CD4-positive, alpha-beta T cell (primary cell): ENCODE measurements around the gene TRIM46. TPM values are rescaled to one million over a fixed set of nuclear protein-coding genes. Genes with fewer than 3 reads are reported as not detected.

ENCODE experiments used
- ATAC-seq: fragments of 200-7000 bp; cut with Tn5 transposase; one replicate; pipeline ENCODE4 v1.10.0; 2022; ENCODE audit warnings: mild to moderate bottlenecking; ENCODE audit not compliant: poor library complexity
- CTCF ChIA-PET: fragments of 350-600 bp; sonication (Branson Sonifier 250); formaldehyde crosslinking; loops from one replicate; lab custom pipeline; 2021; ENCODE audit warnings: antibody characterized with exemption, inconsistent platforms; lab: Charles Lee
- POLR2A ChIA-PET: fragments of 350-600 bp; sonication (Branson Sonifier 250); formaldehyde crosslinking; loops from one replicate; lab custom pipeline; 2021; ENCODE audit warnings: antibody characterized with exemption, inconsistent platforms; lab: Charles Lee
- DNase-seq, 14 experiments: peaks; one replicate each; pipeline ENCODE4 v3.0.0-alpha.2; 2013 to 2020; ENCODE audit warnings: mixed read lengths in 2 of 14
- H3K27ac ChIP-seq, 2 donors: one replicate each; pipeline versions ENCODE4 v1.5.1 to v1.7.0; 2013; ENCODE audit warnings: low read length in 2 of 2, low read depth in 1 of 2, mild to moderate bottlenecking in 1 of 2
- H3K27me3 ChIP-seq, 2 experiments: 1 replicate in 1 of 2; 2 replicates in 1 of 2; pipeline versions ENCODE4 v1.6.1 to v1.7.0; 2013; ENCODE audit warnings: low read length in 2 of 2, control low read depth in 1 of 2, mild to moderate bottlenecking in 1 of 2, moderate library complexity in 1 of 2; ENCODE audit not compliant: insufficient read depth in 2 of 2, control insufficient read depth in 1 of 2
- H3K36me3 ChIP-seq: one replicate; pipeline ENCODE4 v1.6.1; 2013; ENCODE audit warnings: low read length, control low read depth; ENCODE audit not compliant: insufficient read depth
- H3K4me1 ChIP-seq: one replicate; pipeline ENCODE4 v1.6.1; 2013; ENCODE audit warnings: low read length, control low read depth; ENCODE audit not compliant: insufficient read depth
- H3K4me3 ChIP-seq: one replicate; pipeline ENCODE4 v1.5.1; 2013; ENCODE audit warnings: mild to moderate bottlenecking, low read length, moderate library complexity
- H3K9me3 ChIP-seq, 2 experiments: 1 replicate in 1 of 2; 2 replicates in 1 of 2; pipeline versions ENCODE4 v1.6.1 to v1.7.0; 2013; ENCODE audit warnings: low read length in 2 of 2, mild to moderate bottlenecking in 2 of 2, control low read depth in 1 of 2, moderate library complexity in 1 of 2; ENCODE audit not compliant: control insufficient read depth in 1 of 2, insufficient read depth in 1 of 2
- H3K27ac Mint-ChIP-seq: one replicate; pipeline ENCODE4 v1.8.0; 2020; ENCODE audit warnings: mixed read lengths
- H3K27me3 Mint-ChIP-seq: one replicate; pipeline ENCODE4 v1.8.0; 2021; ENCODE audit warnings: mixed read lengths
- H3K36me3 Mint-ChIP-seq: one replicate; pipeline ENCODE4 v1.8.0; 2021; ENCODE audit warnings: low read depth, mixed read lengths
- H3K4me1 Mint-ChIP-seq: one replicate; pipeline ENCODE4 v1.8.0; 2021; ENCODE audit warnings: low read depth, mixed read lengths
- H3K4me3 Mint-ChIP-seq: one replicate; pipeline ENCODE4 v1.8.0; 2020; ENCODE audit warnings: mild to moderate bottlenecking, mixed read lengths
- H3K9me3 Mint-ChIP-seq: one replicate; pipeline ENCODE4 v1.8.0; 2020; ENCODE audit warnings: mixed read lengths
- intact Hi-C, 2 experiments: fragments of 100-400 bp; cut with DNase I in 1 of 2; cut with micrococcal nuclease in 1 of 2; formaldehyde crosslinking; loops; one replicate each; pipeline versions ENCODE4 v1.15.1 to v1.9.0; 2023 to 2025; cut with DNase I, micrococcal nuclease
- total RNA-seq, 174 experiments: library from RNA in 2 of 174; stranded (reverse) in 2 of 174; gene quantifications; one replicate each; pipeline ENCODE4 v1.2.3 and lab custom pipeline; 2021 to 2026
- TF ChIP-seq, protein P1 (sequence below): fragments of 200-600 bp; IDR thresholded peaks from one replicate; pipeline ENCODE4 v1.8.0; 2022; ENCODE audit warnings: antibody characterized with exemption, mild to moderate bottlenecking

TRIM46 gene
- total RNA-seq, 2 experiments from 2014 or later, result 2.9 to 3.0 TPM

DNA sequence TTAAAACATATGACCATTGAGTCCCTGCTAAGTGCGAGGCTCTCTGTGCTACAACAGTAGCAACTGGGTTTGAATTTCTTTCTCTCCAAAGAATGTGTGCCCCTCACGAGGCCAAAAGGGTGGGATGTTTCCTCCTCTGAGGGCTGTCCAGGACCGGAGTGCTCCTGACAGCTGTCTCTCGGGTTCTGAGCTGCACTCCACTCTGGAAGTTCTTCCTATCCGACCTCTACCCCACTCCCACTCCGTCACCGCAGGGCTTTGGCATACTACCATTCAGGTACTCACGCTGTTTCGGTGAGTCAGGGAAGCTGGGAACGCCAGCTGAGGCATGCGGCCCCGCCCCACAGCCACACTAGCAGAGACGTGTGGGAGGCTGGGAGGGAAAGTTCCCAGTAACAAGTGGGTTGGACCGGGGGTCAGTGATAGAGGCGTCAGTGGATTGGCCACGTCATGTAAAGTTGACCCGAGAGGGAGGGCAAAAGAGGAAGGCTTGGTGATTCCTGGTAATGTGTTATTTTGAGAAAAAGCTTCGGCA, 38.7 kb upstream of the TRIM46 start:
- peak overlapping the region; percentile 97 for H3K4me3 ChIP-seq
- no peaks in the 10 kb centered on the region for H3K9me3 Mint-ChIP-seq
- H3K9me3 ChIP-seq, result no peaks in the 10 kb centered on the region
- intact Hi-C loops, result loop anchor here in 1 of 2 experiments (5.0 kb wide), 1 partner anchor 72 kb away; the partner anchor contains the start of genes MTX1 and THBS3
- ChIA-PET POLR2A (interaction anchor here (0.6 to 2.3 kb wide), 6 partner anchors 8 to 123 kb away, joined by 3 to 10 read pairs (median 4); partner anchors contain the start of gene KRTCAP2), CTCF (interaction anchor here (0.5 to 2.0 kb wide), 7 partner anchors 33 to 873 kb away, joined by 3 to 7 read pairs (median 5); partner anchors contain the start of genes KRTCAP2 and THBS3)
- H3K36me3 ChIP-seq, result peaks cover 7% of the 10 kb centered on the region
- H3K4me1 Mint-ChIP-seq, result peaks cover 55% of the 10 kb centered on the region
- TF ChIP-seq, protein P1, sequence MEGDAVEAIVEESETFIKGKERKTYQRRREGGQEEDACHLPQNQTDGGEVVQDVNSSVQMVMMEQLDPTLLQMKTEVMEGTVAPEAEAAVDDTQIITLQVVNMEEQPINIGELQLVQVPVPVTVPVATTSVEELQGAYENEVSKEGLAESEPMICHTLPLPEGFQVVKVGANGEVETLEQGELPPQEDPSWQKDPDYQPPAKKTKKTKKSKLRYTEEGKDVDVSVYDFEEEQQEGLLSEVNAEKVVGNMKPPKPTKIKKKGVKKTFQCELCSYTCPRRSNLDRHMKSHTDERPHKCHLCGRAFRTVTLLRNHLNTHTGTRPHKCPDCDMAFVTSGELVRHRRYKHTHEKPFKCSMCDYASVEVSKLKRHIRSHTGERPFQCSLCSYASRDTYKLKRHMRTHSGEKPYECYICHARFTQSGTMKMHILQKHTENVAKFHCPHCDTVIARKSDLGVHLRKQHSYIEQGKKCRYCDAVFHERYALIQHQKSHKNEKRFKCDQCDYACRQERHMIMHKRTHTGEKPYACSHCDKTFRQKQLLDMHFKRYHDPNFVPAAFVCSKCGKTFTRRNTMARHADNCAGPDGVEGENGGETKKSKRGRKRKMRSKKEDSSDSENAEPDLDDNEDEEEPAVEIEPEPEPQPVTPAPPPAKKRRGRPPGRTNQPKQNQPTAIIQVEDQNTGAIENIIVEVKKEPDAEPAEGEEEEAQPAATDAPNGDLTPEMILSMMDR, result no peak
- peak overlapping the region; percentile 98 for H3K27ac Mint-ChIP-seq
- H3K4me1 ChIP-seq, result peaks cover 47% of the 10 kb centered on the region
- DNase-seq, result peak in 8 of 14 experiments; percentile 7 to 81 (median 32)
- H3K4me3 Mint-ChIP-seq, result peak overlapping the region; percentile 95
- no peak for ATAC-seq
- peak overlapping the region; percentile 88 to 99 for H3K27ac ChIP-seq
- H3K36me3 Mint-ChIP-seq, result peaks cover 41% of the 10 kb centered on the region
- peaks cover 5% of the 10 kb centered on the region for H3K27me3 Mint-ChIP-seq
- H3K27me3 ChIP-seq, result no peaks in the 10 kb centered on the region

GRCh38 chr1:155135415-155136028, 38.1 kb upstream of the TRIM46 start, which contains the start of gene SLC50A1:
SLC50A1 (plus strand) TSS chr1:155135852; CDS start chr1:155135912, 60 bp downstream.
- intact Hi-C loops, result loop anchor here in 1 of 2 experiments (5.0 kb wide), 1 partner anchor 72 kb away; the partner anchor contains the start of genes MTX1 and THBS3
- no peaks in the 10 kb centered on the region for H3K9me3 Mint-ChIP-seq
- POLR2A ChIA-PET, result interaction anchor here (0.6 to 2.3 kb wide), 6 partner anchors 9 to 124 kb away, joined by 3 to 10 read pairs (median 4); partner anchors contain the start of gene KRTCAP2

DNA sequence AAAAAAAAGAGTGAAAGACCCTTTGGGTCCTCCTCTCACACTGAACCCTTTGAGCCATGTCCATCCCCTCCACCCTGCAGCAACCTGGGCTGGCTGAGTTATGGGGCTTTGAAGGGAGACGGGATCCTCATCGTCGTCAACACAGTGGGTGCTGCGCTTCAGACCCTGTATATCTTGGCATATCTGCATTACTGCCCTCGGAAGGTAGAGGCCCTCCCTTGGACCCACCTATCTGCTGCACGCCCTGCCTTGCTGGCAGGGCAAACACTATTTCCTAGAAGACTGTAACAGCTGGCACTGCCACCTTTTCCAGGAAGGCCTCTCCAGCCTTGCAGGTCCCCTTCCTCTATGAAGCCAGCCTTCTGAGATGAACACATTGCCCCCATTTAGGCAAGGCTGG, 36.9 kb upstream of the TRIM46 start:
- peak overlapping the region; percentile 60 to 99 for H3K27ac ChIP-seq
- H3K9me3 Mint-ChIP-seq, result no peaks in the 10 kb centered on the region
- DNase-seq, result peak in 3 of 14 experiments; percentile 17 to 48 (median 37)
- POLR2A ChIA-PET, result interaction anchor here (2.3 kb wide), 1 partner anchor 10 kb away, joined by 10 read pairs; no protein-coding TSS in a partner anchor
- H3K4me1 Mint-ChIP-seq, result peaks cover 52% of the 10 kb centered on the region
- no peak for ATAC-seq
- intact Hi-C loops, result loop anchor here in 1 of 2 experiments (5.0 kb wide), 1 partner anchor 71 kb away; the partner anchor contains the start of genes MTX1 and THBS3
- CTCF ChIA-PET, result interaction anchor here (1.2 to 1.8 kb wide), 6 partner anchors 31 to 114 kb away, joined by 3 to 8 read pairs (median 6); partner anchors contain the start of gene KRTCAP2
- H3K36me3 Mint-ChIP-seq, result peaks cover 36% of the 10 kb centered on the region
- H3K27me3 Mint-ChIP-seq, result no peaks in the 10 kb centered on the region
- H3K9me3 ChIP-seq, result no peaks in the 10 kb centered on the region
- peaks cover 7% of the 10 kb centered on the region for H3K36me3 ChIP-seq
- no peaks in the 10 kb centered on the region for H3K27me3 ChIP-seq
- H3K4me3 ChIP-seq, result peak overlapping the region; percentile 97
- TF ChIP-seq, protein P1, result no peak
- H3K4me1 ChIP-seq, result peaks cover 49% of the 10 kb centered on the region
- H3K4me3 Mint-ChIP-seq, result peak overlapping the region; percentile 95
- peak overlapping the region; percentile 98 for H3K27ac Mint-ChIP-seq

More at GRCh38 chr1:155135415-155136028, 38.1 kb upstream of the TRIM46 start, which contains the start of gene SLC50A1:
- DNase-seq, result peak; percentile 83 to 97 (median 89)
- Histone ChIP-seq H3K36me3 (peaks cover 7% of the 10 kb centered on the region), H3K27me3 (no peaks in the 10 kb centered on the region), H3K4me1 (peaks cover 47% of the 10 kb centered on the region), H3K4me3 (peak within 1 kb of the TSS; percentile 97), H3K27ac (peak within 1 kb of the TSS; percentile 98 to 99), H3K9me3 (no peaks in the 10 kb centered on the region)
- H3K36me3 Mint-ChIP-seq, result peaks cover 45% of the 10 kb centered on the region
- H3K27me3 Mint-ChIP-seq, result peaks cover 3% of the 10 kb centered on the region
- CTCF ChIA-PET, result interaction anchor here (0.5 to 2.0 kb wide), 7 partner anchors 32 to 873 kb away, joined by 3 to 7 read pairs (median 4); partner anchors contain the start of gene THBS3
- peaks cover 54% of the 10 kb centered on the region for H3K4me1 Mint-ChIP-seq
- ATAC-seq, result peak; percentile 85
- TF ChIP-seq, protein P1, result no peak
- peak within 1 kb of the TSS; percentile 95 for H3K4me3 Mint-ChIP-seq
- H3K27ac Mint-ChIP-seq, result peak within 1 kb of the TSS; percentile 98
